NCI-H82 (cell line): Measurements from ENCODE around the gene CTNNBL1.
A peak's percentile ranks its signal among the peaks of the same experiment; 100 is the strongest.
"Not testable (repeated sequence)": the region's sequence is repeated elsewhere in the genome, so short reads cannot be mapped to it uniquely, and the experiment has no call there.

Experiments used
- DNase-seq: peaks from one replicate; lab custom pipeline; 2025; lab: John Stamatoyannopoulos, UW

CTNNBL1 gene

GRCh38 chr20:37679751-37680150 is 14.1 kb upstream of the CTNNBL1 start:
- not testable (repeated sequence) for DNase-seq

GRCh38 chr20:37680420-37680819 is 13.4 kb upstream of the CTNNBL1 start:
- DNase-seq: no peak

- no peak for DNase-seq
Measured at GRCh38 chr20:37681384-37682112, 12.3 kb upstream of the CTNNBL1 start.

- not testable (repeated sequence) for DNase-seq
Measured at GRCh38 chr20:37683146-37683545, 10.7 kb upstream of the CTNNBL1 start.

GRCh38 chr20:37686762-37687477 is 6.9 kb upstream of the CTNNBL1 start:
- no peak for DNase-seq

GRCh38 chr20:37687478-37687805 is 6.4 kb upstream of the CTNNBL1 start:
- DNase-seq: no peak

GRCh38 chr20:37688093-37688492 is 5.7 kb upstream of the CTNNBL1 start:
- peak; percentile 34 for DNase-seq

GRCh38 chr20:37690626-37691369 is 3.0 kb upstream of the CTNNBL1 start:
- DNase-seq: no peak

GRCh38 chr20:37692459-37693166 is 1.2 kb upstream of the CTNNBL1 start:
- DNase-seq: no peak

- no peak for DNase-seq
Measured at GRCh38 chr20:37693242-37693634, 592 bp upstream of the CTNNBL1 start.

GRCh38 chr20:37695684-37696342 is 2.0 kb downstream of the CTNNBL1 start:
- no peak for DNase-seq

GRCh38 chr20:37697314-37697713 is 3.5 kb downstream of the CTNNBL1 start:
- no peak for DNase-seq

GRCh38 chr20:37699202-37699601 is 5.4 kb downstream of the CTNNBL1 start:
- DNase-seq: no peak

- no peak for DNase-seq
Measured at GRCh38 chr20:37700301-37700700, 6.5 kb downstream of the CTNNBL1 start.

GRCh38 chr20:37701676-37702075 is 7.8 kb downstream of the CTNNBL1 start:
- not testable (repeated sequence) for DNase-seq

- DNase-seq: no peak
Measured at GRCh38 chr20:37702403-37703034, 8.7 kb downstream of the CTNNBL1 start.

GRCh38 chr20:37703035-37703845 is 9.4 kb downstream of the CTNNBL1 start:
- no peak for DNase-seq

GRCh38 chr20:37704955-37705354 is 11.1 kb downstream of the CTNNBL1 start:
- no peak for DNase-seq

GRCh38 chr20:37706298-37706697 is 12.5 kb downstream of the CTNNBL1 start:
- DNase-seq: no peak

- no peak for DNase-seq
Measured at GRCh38 chr20:37711001-37711400, 17.2 kb downstream of the CTNNBL1 start.
